Stimulated activated CD8-positive, alpha-beta memory T cell treated with anti-CD3 and anti-CD28 coated beads, Interleukin-7, amount 100 ng/mL, for 48 hours (primary cell): ENCODE data around the gene JUN.
A peak's percentile ranks its signal among the peaks of the same experiment; 100 is the strongest.

Experiments
- DNase-seq, 2 donors: peaks; one replicate each; pipeline ENCODE4 v3.0.0-alpha.2; 2020; ENCODE audit warnings: low read depth in 1 of 2; ENCODE audit errors: extremely low read depth in 1 of 2

JUN gene

GRCh38 chr1:58783993-58784757, at the start of gene JUN:
TSS of gene JUN (minus strand) at chr1:58784047. CDS start at chr1:58783070, 977 bp downstream.
- DNase-seq, result peak; percentile 93 to 97

- DNase-seq, result no peak
These were observed 49.3 kb upstream of the JUN start for GRCh38 chr1:58833166-58833565.

DNA sequence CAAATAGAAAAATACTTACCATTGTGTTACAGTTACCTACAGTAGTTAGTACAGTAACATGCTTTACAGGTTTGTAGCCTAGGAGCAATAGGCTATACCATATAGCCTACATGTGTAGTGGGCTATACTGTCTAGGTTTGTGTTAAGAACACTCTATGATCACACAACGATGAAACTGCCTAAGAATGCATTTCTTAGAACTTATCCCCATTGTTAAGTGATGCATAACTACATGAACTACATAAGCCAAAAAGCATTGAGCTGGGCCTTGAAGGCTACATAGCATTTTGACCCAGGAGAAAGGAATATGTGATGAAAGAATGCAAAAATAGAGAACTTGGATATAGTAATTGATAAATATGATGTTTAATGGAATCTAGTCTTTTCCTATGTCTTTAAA, 46.4 kb upstream of the JUN start:
- DNase-seq, result no peak

GRCh38 chr1:58829866-58830265, 46.0 kb upstream of the JUN start:
- no peak for DNase-seq

- no peak for DNase-seq
These were observed 43.5 kb upstream of the JUN start for GRCh38 chr1:58827298-58827697.

GRCh38 chr1:58824753-58825389, 41.0 kb upstream of the JUN start:
- DNase-seq, result no peak

DNA sequence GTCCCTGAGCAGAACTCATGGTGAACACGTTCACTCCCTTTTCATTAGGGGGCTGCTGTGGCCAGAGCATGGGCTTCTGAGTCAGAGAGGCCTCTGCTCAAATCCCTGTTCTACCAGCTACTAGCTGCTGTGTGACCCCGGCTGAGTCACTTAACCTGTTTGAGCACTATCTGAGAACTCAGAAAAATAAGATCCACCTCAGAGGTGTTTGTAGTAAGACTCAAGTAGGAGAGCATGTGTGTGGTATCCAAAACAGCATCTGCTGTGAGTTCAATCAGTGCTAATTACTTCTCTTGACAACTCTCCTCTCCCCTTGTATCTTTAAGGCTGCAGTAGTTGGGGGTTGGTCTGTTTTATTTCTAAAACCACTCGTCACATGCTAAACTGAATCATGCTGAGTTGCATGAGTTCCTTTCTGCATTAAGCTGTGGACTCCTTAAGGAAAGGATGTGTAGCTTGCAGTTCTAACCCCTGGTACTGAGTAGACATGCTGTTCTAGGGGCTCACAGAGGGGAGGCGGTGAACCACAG, 39.7 kb upstream of the JUN start:
- DNase-seq, result no peak

GRCh38 chr1:58821309-58821708, 37.5 kb upstream of the JUN start:
- DNase-seq, result no peak

GRCh38 chr1:58818976-58819375, 35.1 kb upstream of the JUN start:
- DNase-seq, result no peak

GRCh38 chr1:58818075-58818474, 34.2 kb upstream of the JUN start:
- DNase-seq, result no peak

GRCh38 chr1:58816747-58817221, 32.9 kb upstream of the JUN start:
- no peak for DNase-seq

DNA sequence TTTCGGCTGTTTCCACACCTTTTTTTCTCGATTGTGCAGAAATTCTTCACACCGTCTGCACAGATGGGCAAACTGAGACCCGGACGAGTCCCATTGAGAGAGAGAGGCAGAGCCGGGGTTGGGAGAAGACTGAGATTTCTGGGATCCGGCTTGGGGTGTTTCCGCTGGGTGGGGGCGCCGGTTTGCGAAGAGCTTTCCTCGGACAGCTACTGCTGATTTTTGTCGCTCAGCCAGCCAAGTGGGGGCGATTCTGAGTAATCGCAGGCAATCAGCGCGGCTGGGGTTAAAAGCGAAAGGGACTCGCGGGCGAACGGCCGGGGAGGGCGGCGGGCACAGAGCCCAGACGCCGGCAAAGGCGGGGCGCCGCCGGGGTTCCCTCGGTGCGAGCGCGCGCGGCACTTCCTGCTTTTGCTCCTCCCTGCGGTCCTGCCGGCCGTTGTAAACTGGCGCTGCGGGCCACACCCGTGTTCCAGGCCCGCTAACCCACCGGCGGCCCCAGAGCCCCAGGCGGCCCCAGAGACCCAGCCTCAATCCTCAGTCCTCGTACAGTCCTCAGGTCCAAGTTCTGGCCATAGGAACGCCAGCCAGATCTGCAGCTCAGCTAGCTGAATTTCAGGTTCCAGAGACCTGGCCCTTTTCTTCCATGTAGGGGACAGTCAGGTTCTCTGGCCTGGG, 32.4 kb upstream of the JUN start:
- DNase-seq, result peak; percentile 79 to 81

- DNase-seq, result no peak
These were observed 31.8 kb upstream of the JUN start for GRCh38 chr1:58815686-58816071.

DNA sequence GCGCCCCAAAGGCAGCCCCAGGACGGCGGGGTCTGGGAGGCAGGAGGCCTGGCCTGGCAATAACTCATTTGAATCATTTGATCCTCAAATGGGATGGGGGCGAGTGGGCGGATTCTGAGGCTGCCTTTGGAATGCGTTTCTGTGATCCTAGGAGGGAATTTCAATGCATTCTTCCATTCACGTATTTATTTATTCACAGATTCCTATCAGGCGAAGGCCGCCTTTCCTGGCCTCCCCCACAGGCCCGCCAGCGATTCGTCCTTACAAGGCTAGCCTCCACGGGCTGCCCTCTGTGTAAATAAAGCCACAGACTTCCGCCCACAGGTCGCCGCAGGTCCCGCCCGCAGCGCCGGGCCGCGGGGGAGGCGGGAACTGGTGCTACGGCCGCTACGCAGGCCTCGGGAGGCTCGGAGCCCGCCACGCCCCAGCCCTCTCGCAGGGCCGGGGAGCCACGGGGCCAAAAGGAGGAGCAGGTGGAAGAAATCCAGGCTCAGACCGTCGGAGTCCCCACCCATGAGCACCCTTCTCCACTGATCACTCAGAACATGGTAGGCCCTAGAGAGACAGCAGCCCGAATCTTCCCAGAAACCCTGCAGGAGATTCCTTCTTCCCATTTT, 31.3 kb upstream of the JUN start:
- peak; percentile 36 to 51 for DNase-seq

- DNase-seq, result no peak
These were observed 30.6 kb upstream of the JUN start for GRCh38 chr1:58814251-58815068.

DNA sequence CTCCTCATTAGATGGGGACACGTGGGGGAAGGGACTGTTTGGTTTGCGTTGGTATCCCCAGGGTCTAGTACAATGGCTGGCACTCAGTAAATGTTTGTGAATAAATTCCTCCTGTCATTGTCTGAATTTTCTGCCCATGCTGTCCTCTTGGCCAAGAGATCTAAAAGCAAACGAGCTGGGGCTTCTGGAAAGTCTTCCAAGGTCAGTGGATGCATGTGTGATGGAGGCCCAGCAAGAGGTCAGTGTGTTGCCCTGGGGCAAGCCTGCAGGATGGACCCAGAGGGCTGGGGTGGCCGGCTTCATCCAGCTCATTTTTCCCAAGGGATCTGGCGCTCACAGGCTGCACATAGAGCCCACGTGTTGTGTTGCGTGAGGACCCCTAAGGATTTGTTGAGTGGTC, 30.0 kb upstream of the JUN start:
- no peak for DNase-seq

GRCh38 chr1:58813361-58813760, 29.5 kb upstream of the JUN start:
- DNase-seq, result no peak

- DNase-seq, result no peak
These were observed 29.1 kb upstream of the JUN start for GRCh38 chr1:58812926-58813325.

DNA sequence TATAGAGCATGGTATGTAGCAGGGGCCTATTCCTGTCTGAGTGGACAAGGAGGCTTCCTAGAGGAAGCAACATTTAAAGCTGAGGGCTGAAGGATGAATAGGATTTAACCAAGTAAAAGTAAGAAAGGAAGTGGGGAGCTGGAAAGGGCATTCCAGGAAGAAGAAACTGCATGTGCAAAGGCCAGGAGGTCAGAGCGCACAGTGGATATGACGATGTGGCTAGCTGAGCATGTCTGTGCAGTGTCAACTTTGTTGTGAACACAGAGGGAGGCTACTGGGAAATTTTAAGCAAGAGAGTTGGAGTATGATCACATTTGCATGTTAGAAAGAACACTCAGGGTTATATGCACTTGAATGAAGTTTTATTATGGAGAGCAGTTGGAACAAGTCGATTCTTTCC, 28.6 kb upstream of the JUN start:
- no peak for DNase-seq

GRCh38 chr1:58811303-58811702, 27.5 kb upstream of the JUN start:
- DNase-seq, result no peak
